Measurements from ENCODE around the gene CA7.
A peak's percentile ranks its signal among the peaks of the same experiment; 100 is the strongest.

CA7 gene

GRCh38 chr16:66878067-66878466 lies 33.9 kb downstream of the CA7 start (continued):
- TF ChIP-seq ZNF837 (tag by site-specific recombination; IDR thresholded peaks at IDR 0.05) (no peak), GFI1B (tag by site-specific recombination; IDR thresholded peaks at IDR 0.05) (no peak), ZNF704 (tag by site-specific recombination; IDR thresholded peaks at IDR 0.05) (no peak), PRDM10 (tag by site-specific recombination; IDR thresholded peaks at IDR 0.05) (no peak), OVOL3 (tag by site-specific recombination; IDR thresholded peaks at IDR 0.05) (no peak), ZNF23 (tag by site-specific recombination; IDR thresholded peaks at IDR 0.05; ENCODE audit: borderline replicate concordance) (no peak), ZFP41 (tag by site-specific recombination; IDR thresholded peaks at IDR 0.05; ENCODE audit: borderline replicate concordance) (no peak), ZNF26 (tag by site-specific recombination; IDR thresholded peaks at IDR 0.05) (no peak), SP7 (tag by site-specific recombination; IDR thresholded peaks at IDR 0.05) (no peak), PATZ1 (tag by site-specific recombination; IDR thresholded peaks at IDR 0.05) (peak; percentile 48; the same call in 1 of the 2 replicates), ZNF404 (tag by site-specific recombination; IDR thresholded peaks at IDR 0.05) (no peak), ZBTB26 (tag by site-specific recombination; optimal IDR thresholded peaks at IDR 0.05) (no peak), ZBTB11 (tag by site-specific recombination; conservative IDR thresholded peaks at IDR 0.05; ENCODE audit: low read depth) (no peak), BCL6B (tag by site-specific recombination; IDR thresholded peaks at IDR 0.05) (no peak), KLF16 (tag by site-specific recombination; IDR thresholded peaks at IDR 0.05) (no peak), ZNF830 (tag by site-specific recombination; IDR thresholded peaks at IDR 0.05; ENCODE audit: low read depth) (no peak)

Measured in HEK293 (cell line).